GM12875 (cell line): Measurements from ENCODE around the gene SOCS7.

Experiments
- H3K4me3 ChIP-seq: one replicate; pipeline ENCODE4 v1.5.1; 2011; ENCODE audit warnings: low read depth, low read length, control low read depth
- CTCF ChIP-seq: IDR thresholded peaks from 2 replicates; pipeline ENCODE4 v1.5.1; 2011; ENCODE audit warnings: low read depth, mild to moderate bottlenecking, control low read depth, inconsistent platforms, low read length, moderate library complexity, borderline replicate concordance; ENCODE audit not compliant: insufficient read depth

The SOCS7 gene

GRCh38 chr17:38452719-38453118 is 101.1 kb downstream of the SOCS7 start:
- TF ChIP-seq CTCF = no peak
- H3K4me3 ChIP-seq = no peak overlapping the region

- H3K4me3 ChIP-seq = no peak overlapping the region
These were observed 102.3 kb downstream of the SOCS7 start for GRCh38 chr17:38453951-38454421.

GRCh38 chr17:38454532-38454931 is 102.9 kb downstream of the SOCS7 start:
- TF ChIP-seq CTCF = no peak
- H3K4me3 ChIP-seq = no peak overlapping the region

More at GRCh38 chr17:38453951-38454421, 102.3 kb downstream of the SOCS7 start:
- TF ChIP-seq CTCF = no peak
